H1 (cell line): Measurements from ENCODE around the gene ATP6V0E2. TPM values are rescaled to one million over a fixed set of nuclear protein-coding genes. Genes with fewer than 3 reads are reported as not detected.

Experiments used
- CTCF ChIA-PET: fragments of 300-600 bp; sonication (Branson Sonifier 250); formaldehyde crosslinking; loops from one replicate; lab custom pipeline; 2021; ENCODE audit not compliant: partially characterized antibody; lab: Charles Lee
- POLR2A ChIA-PET: fragments of 300-600 bp; sonication (Branson Sonifier 250); formaldehyde crosslinking; loops from one replicate; lab custom pipeline; 2021; ENCODE audit warnings: inconsistent platforms; ENCODE audit not compliant: partially characterized antibody; lab: Charles Lee
- DNase-seq, 2 experiments: peaks; one replicate each; pipeline versions ENCODE4 v3.0.0 to v3.0.0-alpha.2; 2010 to 2022; ENCODE audit warnings: low spot score in 2 of 2, low read depth in 1 of 2, mixed read lengths in 1 of 2
- FAIRE-seq: peaks from 2 replicates; lab custom pipeline; 2011; peaks lifted over from hg19 to GRCh38; lab: Jason Lieb, UNC
- H2AFZ ChIP-seq: 2 replicates; pipeline ENCODE4 v1.8.1; 2012; ENCODE audit warnings: low read length, inconsistent platforms
- H2AK5ac ChIP-seq: 2 replicates; pipeline ENCODE4 v1.6.1; 2013; ENCODE audit warnings: low read depth, low read length
- H2BK120ac ChIP-seq: replicated peaks from 2 replicates; pipeline ENCODE3; 2013; ENCODE audit warnings: low read depth, low read length, inconsistent platforms
- H2BK12ac ChIP-seq: 2 replicates; pipeline ENCODE4 v1.6.1; 2013; ENCODE audit warnings: low read depth, low read length
- H2BK15ac ChIP-seq: 2 replicates; pipeline ENCODE4 v1.6.1; 2013; ENCODE audit warnings: low read length
- H2BK20ac ChIP-seq: 2 replicates; pipeline ENCODE4 v1.6.1; 2013; ENCODE audit warnings: low read length
- H2BK5ac ChIP-seq: 2 replicates; pipeline ENCODE4 v1.6.1; 2013; ENCODE audit warnings: low read depth, low read length
- H3K14ac ChIP-seq: 2 replicates; pipeline ENCODE4 v1.6.1; 2013; ENCODE audit warnings: inconsistent platforms; ENCODE audit not compliant: insufficient read length
- H3K18ac ChIP-seq: 2 replicates; pipeline ENCODE4 v1.6.1; 2013; ENCODE audit warnings: low read length; ENCODE audit errors: extremely low read depth
- H3K23ac ChIP-seq: 2 replicates; pipeline ENCODE4 v1.6.1; 2013; ENCODE audit warnings: inconsistent platforms; ENCODE audit not compliant: insufficient read length
- H3K23me2 ChIP-seq: 2 replicates; pipeline ENCODE4 v1.6.1; 2013; ENCODE audit warnings: low read depth, low read length
- H3K27ac ChIP-seq: 2 replicates; pipeline ENCODE4 v1.6.1; 2011; ENCODE audit warnings: low read depth, low read length, inconsistent platforms
- H3K27me3 ChIP-seq, 4 experiments: replicated peaks in 1 of 4; 1 replicate in 1 of 4; 2 replicates in 3 of 4; pipeline versions ENCODE4 v1.6.1 to v1.8.1; 2011 to 2013; ENCODE audit warnings: low read length in 3 of 4, mild to moderate bottlenecking in 3 of 4, inconsistent platforms in 2 of 4, mixed read lengths in 2 of 4, moderate library complexity in 1 of 4; ENCODE audit not compliant: control insufficient read depth in 3 of 4, insufficient read depth in 3 of 4; ENCODE audit errors: extremely low read depth in 1 of 4
- H3K36me3 ChIP-seq, 4 experiments: 2 replicates each; pipeline versions ENCODE4 v1.6.1 to v1.8.1; 2011 to 2013; ENCODE audit warnings: mild to moderate bottlenecking in 4 of 4, low read length in 3 of 4, moderate library complexity in 2 of 4, control low read depth in 1 of 4, inconsistent platforms in 1 of 4; ENCODE audit not compliant: insufficient read depth in 4 of 4, control insufficient read depth in 2 of 4
- H3K4ac ChIP-seq: replicated peaks from 2 replicates; pipeline ENCODE3; 2013; ENCODE audit warnings: low read length, low read depth, mixed read lengths, inconsistent platforms; ENCODE audit not compliant: insufficient read length
- H3K4me1 ChIP-seq, 4 experiments: replicated peaks in 1 of 4; 1 replicate in 1 of 4; 2 replicates in 3 of 4; pipeline versions ENCODE4 v1.6.1 to v1.8.1; 2011 to 2013; ENCODE audit warnings: low read length in 3 of 4, inconsistent platforms in 2 of 4, mixed read lengths in 1 of 4; ENCODE audit not compliant: insufficient read depth in 4 of 4, control insufficient read depth in 3 of 4
- H3K4me2 ChIP-seq, 2 experiments: 2 replicates each; pipeline versions ENCODE4 v1.6.1 to v1.8.1; 2011 to 2013; ENCODE audit warnings: low read depth in 2 of 2, low read length in 2 of 2, control low read depth in 1 of 2, inconsistent platforms in 1 of 2, mild to moderate bottlenecking in 1 of 2; ENCODE audit not compliant: insufficient read depth in 1 of 2
- H3K4me3 ChIP-seq, 4 experiments: fragments of 200-600, 300-600 bp in 1 of 4; sonication (generic), shearing (Covaris generic), sonication (Bioruptor Twin) in 1 of 4; 2 replicates each; pipeline versions ENCODE4 v1.5.1 to v1.8.1; 2011 to 2016; ENCODE audit warnings: low read length in 4 of 4, low read depth in 3 of 4, control low read depth in 2 of 4, inconsistent platforms in 2 of 4, mild to moderate bottlenecking in 2 of 4, mixed read lengths in 1 of 4, moderate library complexity in 1 of 4; ENCODE audit not compliant: insufficient read depth in 2 of 4; ENCODE audit errors: extremely low read depth in 1 of 4
- H3K56ac ChIP-seq: replicated peaks from 2 replicates; pipeline ENCODE3; 2013; ENCODE audit warnings: low read depth, mild to moderate bottlenecking, mixed read lengths, low read length, inconsistent platforms; ENCODE audit not compliant: insufficient read length
- H3K79me1 ChIP-seq: 2 replicates; pipeline ENCODE4 v1.6.1; 2013; ENCODE audit warnings: low read depth, low read length, control low read depth
- H3K79me2 ChIP-seq, 2 experiments: 2 replicates each; pipeline versions ENCODE4 v1.6.1 to v1.8.1; 2012 to 2013; ENCODE audit warnings: low read length in 2 of 2, mild to moderate bottlenecking in 2 of 2, inconsistent platforms in 1 of 2; ENCODE audit not compliant: insufficient read depth in 2 of 2, control insufficient read depth in 1 of 2
- H3K9ac ChIP-seq, 4 experiments: replicated peaks in 1 of 4; 1 replicate in 1 of 4; 2 replicates in 3 of 4; pipeline versions ENCODE4 v1.6.1 to v1.8.1; 2011 to 2013; ENCODE audit warnings: low read depth in 3 of 4, low read length in 3 of 4, control low read depth in 2 of 4, mild to moderate bottlenecking in 2 of 4, moderate library complexity in 2 of 4, inconsistent platforms in 1 of 4; ENCODE audit errors: extremely low read depth in 1 of 4
- H3K9me3 ChIP-seq, 2 experiments: 2 replicates each; pipeline versions ENCODE4 v1.6.1 to v1.8.1; 2012 to 2013; ENCODE audit warnings: mild to moderate bottlenecking in 2 of 2, moderate library complexity in 2 of 2, control low read depth in 1 of 2, inconsistent platforms in 1 of 2, low read depth in 1 of 2, low read length in 1 of 2, mixed read lengths in 1 of 2; ENCODE audit not compliant: insufficient read depth in 2 of 2
- H4K20me1 ChIP-seq, 2 experiments: replicated peaks in 1 of 2; 2 replicates each; pipeline versions ENCODE3 to v1.8.1; 2011 to 2013; ENCODE audit warnings: inconsistent platforms in 2 of 2, low read length in 2 of 2, mild to moderate bottlenecking in 1 of 2; ENCODE audit not compliant: insufficient read depth in 2 of 2, control insufficient read depth in 1 of 2
- H4K5ac ChIP-seq: 2 replicates; pipeline ENCODE4 v1.6.1; 2013; ENCODE audit warnings: low read length, low read depth, mixed read lengths, inconsistent platforms; ENCODE audit not compliant: insufficient read length
- H4K8ac ChIP-seq: 2 replicates; pipeline ENCODE4 v1.8.0; 2013; ENCODE audit warnings: mild to moderate bottlenecking, moderate library complexity, low read length, inconsistent platforms; ENCODE audit not compliant: insufficient read depth; ENCODE audit errors: extremely low read depth
- H4K91ac ChIP-seq: replicated peaks from 2 replicates; pipeline ENCODE3; 2013; ENCODE audit warnings: low read length, mixed read lengths, inconsistent platforms; ENCODE audit not compliant: insufficient read length
- ASH2L ChIP-seq: fragments of 200-600, 300-600 bp; sonication (generic); IDR thresholded peaks from one replicate; pipeline ENCODE4 v1.7.1; 2017; ENCODE audit warnings: low read length
- ATF2 ChIP-seq: IDR thresholded peaks from 2 replicates; pipeline ENCODE4 v1.6.1; 2012; ENCODE audit warnings: low read length, inconsistent platforms
- ATF3 ChIP-seq: IDR thresholded peaks from 2 replicates; pipeline ENCODE4 v1.6.1; 2011; ENCODE audit warnings: low read depth, mild to moderate bottlenecking, low read length; ENCODE audit not compliant: insufficient read depth
- BACH1 ChIP-seq: IDR thresholded peaks from 2 replicates; pipeline ENCODE4 v1.6.1; 2012; ENCODE audit warnings: low read length, improper control_type of control experiment
- CEBPB ChIP-seq: IDR thresholded peaks from 2 replicates; pipeline ENCODE4 v1.6.1; 2012; ENCODE audit warnings: low read depth, low read length
- CREB1 ChIP-seq: IDR thresholded peaks from 2 replicates; pipeline ENCODE4 v1.6.1; 2012; ENCODE audit warnings: inconsistent platforms
- GABPA ChIP-seq: IDR thresholded peaks from 2 replicates; pipeline ENCODE4 v1.6.1; 2011; ENCODE audit warnings: mild to moderate bottlenecking, low read length, moderate library complexity, borderline replicate concordance; ENCODE audit not compliant: insufficient read depth
- HDAC6 ChIP-seq: IDR thresholded peaks from one replicate; pipeline ENCODE4 v1.7.1; 2012; ENCODE audit warnings: low read depth, mild to moderate bottlenecking, inconsistent platforms, low read length, moderate library complexity
- KDM5A ChIP-seq: fragments of 200-600 bp; IDR thresholded peaks from 2 replicates; pipeline ENCODE4 v1.7.1; 2012; ENCODE audit warnings: mild to moderate bottlenecking, low read length, inconsistent platforms, mixed read lengths
- SP1 ChIP-seq: IDR thresholded peaks from 2 replicates; pipeline ENCODE4 v1.6.1; 2011; ENCODE audit warnings: low read depth, low read length
- SP2 ChIP-seq: IDR thresholded peaks from 2 replicates; pipeline ENCODE4 v1.6.1; 2012; ENCODE audit warnings: mild to moderate bottlenecking, low read length, inconsistent platforms
- YY1 ChIP-seq: IDR thresholded peaks from 2 replicates; pipeline ENCODE4 v1.6.1; 2011; ENCODE audit warnings: low read depth, mild to moderate bottlenecking, low read length
- ZNF274 ChIP-seq: IDR thresholded peaks from 2 replicates; pipeline ENCODE4 v1.7.0; 2012; ENCODE audit warnings: low read length, borderline replicate concordance; ENCODE audit errors: extremely low read depth
- WGBS, 2 experiments: shearing (Covaris generic) in 1 of 2; methylation state at CpG; one replicate each; pipeline versions ENCODE4 v1.1.6 to v1.1.7; 2013 to 2015; ENCODE audit warnings: low lambda C conversion rate in 2 of 2, mixed read lengths in 2 of 2, inconsistent platforms in 1 of 2, low coverage in 1 of 2, missing lambda C conversion rate in 1 of 2; ENCODE audit not compliant: insufficient replicate concordance in 2 of 2, insufficient coverage in 1 of 2, insufficient read length in 1 of 2; ENCODE audit errors: extremely low coverage in 1 of 2, missing lambda C conversion rate in 1 of 2; 5-methylcytosine and 5-hydroxymethylcytosine counted together
- polyA plus RNA-seq, 7 experiments: library from polyadenylated mRNA; depleted of rRNA in 3 of 7; stranded (reverse) in 5 of 7; unstranded in 2 of 7; fragments of >200 nt in 5 of 7; fragments of 200-250 nt in 2 of 7; gene quantifications; 1 replicate in 5 of 7; 2 replicates in 1 of 7; 4 replicates in 1 of 7; pipeline versions ENCODE4 v1.2.1 to v1.2.3, GENCODE V29; 2011 to 2013; ENCODE audit warnings: missing spikeins in 2 of 7, mixed read lengths in 2 of 7
- total RNA-seq: library from RNA; stranded (reverse); fragmentation: NEBNext Ultra II Directional; extraction: Animal tissue kit (Norgen Biotek cat#: 25700); gene quantifications from 2 replicates; pipeline ENCODE4 v1.2.1, GENCODE V29; 2021

The ATP6V0E2 gene
- total and polyA plus RNA-seq, 2 of the 8 experiments (the other 6 are each of a cell fraction or from before 2014, with no cell fraction given), result 26.1 to 47.9 TPM

GRCh38 chr7:149861728-149862045 is 12.1 kb upstream of the ATP6V0E2 start:
- Histone ChIP-seq H4K8ac (no peak overlapping the region), H2AK5ac (no peak overlapping the region), H3K36me3 (no peaks in the 10 kb centered on the region), H3K23ac (no peak overlapping the region), H3K23me2 (no peaks in the 10 kb centered on the region), H4K20me1 (no peaks in the 10 kb centered on the region), H2BK120ac (no peak overlapping the region), H2BK15ac (no peak overlapping the region), H2BK5ac (no peak overlapping the region), H3K79me1 (no peaks in the 10 kb centered on the region), H3K4me2 (no peak overlapping the region), H3K4me1 (no peaks in the 10 kb centered on the region), H3K9me3 (no peaks in the 10 kb centered on the region), H3K79me2 (no peaks in the 10 kb centered on the region), H2AFZ (no peak overlapping the region), H3K27ac (no peak overlapping the region), H2BK12ac (no peak overlapping the region), H3K14ac (no peak overlapping the region), H4K5ac (no peak overlapping the region), H3K56ac (no peak overlapping the region), H3K27me3 (no peaks in the 10 kb centered on the region; a peak in 2 of 7 replicates), H3K9ac (no peak overlapping the region), H2BK20ac (no peak overlapping the region), H3K4ac (no peak overlapping the region), H3K4me3 (no peak overlapping the region), H3K18ac (no peak overlapping the region), H4K91ac (no peak overlapping the region)
- FAIRE-seq, result no peak
- POLR2A ChIA-PET, result interaction anchor here (1.7 kb wide), 1 partner anchor 12 kb away, joined by 5 read pairs; the partner anchor contains the start of gene ATP6V0E2
- WGBS, 2 experiments, result 87% methylated on average over 13 of the region's 16 CpGs; no CpG with 5 or more reads in 1 of the 2 experiments
- no peak for DNase-seq
- CTCF ChIA-PET, result interaction anchor here (0.8 to 5.0 kb wide), 25 partner anchors 8 to 218 kb away, joined by 3 to 68 read pairs (median 4); no protein-coding TSS in a partner anchor
- TF ChIP-seq CREB1 (no peak), HDAC6 (no peak), SP1 (no peak), YY1 (no peak), SP2 (no peak), GABPA (no peak), ZNF274 (no peak), BACH1 (no peak), ATF3 (no peak), ATF2 (no peak), CEBPB (no peak), ASH2L (no peak), KDM5A (no peak)
